NCI-H1694 treated with DMSO at 0.1 percent for 48 hours (cell line): ENCODE results near the gene PLEKHS1.

ENCODE experiments used
- DNase-seq: peaks from one replicate; lab custom pipeline; 2025; lab: John Stamatoyannopoulos, UW

Gene PLEKHS1

DNA sequence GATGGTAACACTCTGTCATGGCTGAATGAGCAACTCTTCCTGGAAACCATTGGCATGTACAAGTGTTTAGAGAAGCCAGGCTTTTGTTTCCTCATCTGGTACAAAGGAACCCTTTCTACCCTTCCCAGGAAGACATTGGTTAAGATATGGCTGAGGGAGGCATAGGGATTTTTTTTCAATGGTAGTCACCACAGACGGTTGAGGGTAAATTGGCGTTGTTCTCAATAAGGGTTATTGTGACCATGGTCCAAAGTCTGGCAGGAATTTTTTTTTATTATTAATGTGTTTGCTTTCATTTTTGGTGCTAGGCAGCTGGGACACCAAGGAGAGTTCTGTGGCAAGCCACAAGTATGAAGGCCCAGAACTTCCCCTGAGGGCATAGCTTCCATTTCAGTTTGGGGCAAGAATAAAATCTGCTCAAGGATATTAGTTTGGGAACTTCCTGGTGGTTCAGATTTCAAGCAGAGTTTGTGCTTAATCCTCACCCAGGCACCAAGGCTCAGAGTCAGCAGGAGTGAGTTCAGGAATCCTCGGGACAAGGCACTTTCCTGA lies at the start of gene PLEKHS1:
Gene PLEKHS1 (plus strand): TSS at position 502 of the 552 bp plus-strand sequence. CDS start 3,596 bp downstream, outside the sequence.
- no peak for DNase-seq

DNA sequence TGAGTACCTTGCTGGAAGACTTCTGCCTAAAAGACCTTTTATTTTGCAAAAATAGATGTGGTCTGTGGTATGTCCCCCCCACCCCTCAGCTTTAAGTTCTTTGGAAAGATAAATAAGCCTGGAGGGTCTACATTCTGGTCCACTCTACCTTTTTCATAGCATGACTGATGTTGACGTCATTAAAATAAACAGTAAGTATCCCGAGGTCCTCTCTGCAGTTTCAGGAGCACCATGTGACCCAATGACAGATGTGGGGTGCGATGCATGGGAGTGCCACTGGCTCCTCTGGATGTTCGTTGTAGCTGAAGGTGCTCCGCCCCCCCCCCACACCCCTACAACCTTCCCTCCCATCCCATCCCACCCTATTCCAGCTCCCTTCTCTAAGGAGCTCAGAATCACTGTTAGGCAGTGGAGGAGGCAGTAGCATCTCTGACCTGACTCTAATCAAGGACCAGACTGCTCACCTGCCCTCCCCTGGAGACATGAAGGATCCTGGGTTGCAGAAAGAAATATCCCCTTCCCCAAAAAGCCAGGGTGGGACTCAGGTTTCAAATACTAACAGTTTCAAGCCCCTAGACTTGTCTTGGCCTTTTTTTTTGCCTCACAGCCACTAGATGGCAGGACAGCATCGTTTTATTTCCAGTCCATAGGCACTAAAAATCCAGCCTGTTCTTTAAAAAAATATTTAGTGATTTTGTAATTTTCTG lies 46.7 kb upstream of the PLEKHS1 start:
- DNase-seq, result peak; percentile 40

DNA sequence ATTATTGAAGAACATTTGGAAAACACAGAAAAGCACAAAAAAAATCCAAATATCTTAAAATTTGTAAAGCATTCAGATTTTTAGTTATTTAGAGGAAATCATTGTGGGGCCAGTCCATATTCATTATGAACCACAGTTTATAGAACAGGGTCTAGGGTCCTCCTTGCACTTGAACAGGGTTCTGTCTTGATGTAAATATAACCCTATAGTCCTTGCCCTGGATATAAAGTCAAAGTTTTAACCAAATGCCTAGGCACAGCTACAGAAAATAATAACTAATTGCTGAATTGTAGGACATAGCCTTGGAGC lies 46.2 kb upstream of the PLEKHS1 start:
- no peak for DNase-seq

DNA sequence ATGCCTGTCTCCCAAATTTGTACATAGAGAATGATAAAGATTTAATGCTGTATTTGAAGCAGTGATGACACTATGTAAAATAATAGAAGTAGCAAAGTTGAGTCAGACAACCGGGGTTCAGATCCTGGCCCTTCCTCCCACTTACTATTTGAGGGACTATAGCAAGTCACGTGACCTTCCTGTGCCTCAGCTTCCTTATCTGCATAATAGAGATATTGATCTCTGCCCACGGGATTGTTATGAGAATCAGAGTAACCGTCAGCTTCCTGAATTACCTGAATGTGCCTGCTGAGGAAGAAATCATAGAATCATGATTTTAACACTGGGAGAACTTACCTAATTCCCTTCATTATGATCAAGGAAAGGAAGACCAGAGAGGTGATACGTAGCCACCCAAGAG lies 44.9 kb upstream of the PLEKHS1 start:
- DNase-seq, result no peak

DNA sequence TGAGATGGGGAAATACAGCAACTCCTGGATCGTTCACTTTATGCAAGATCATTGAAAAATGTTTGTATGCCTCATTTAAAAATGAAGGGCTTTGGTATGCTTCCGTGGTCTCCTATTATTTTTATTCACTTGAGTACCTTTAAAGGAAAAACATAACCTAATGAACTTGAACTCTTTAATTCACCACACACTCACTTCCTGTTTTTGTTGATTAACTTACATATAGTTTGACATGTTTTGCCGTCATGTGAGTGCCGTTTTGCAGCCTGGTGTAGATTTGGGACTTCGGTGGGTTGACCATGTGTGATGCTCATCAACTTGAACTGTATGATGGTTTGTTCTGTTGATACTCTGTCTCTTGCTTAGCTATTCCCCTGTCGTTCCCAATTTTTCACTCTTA lies 42.8 kb upstream of the PLEKHS1 start:
- DNase-seq, result no peak

DNA sequence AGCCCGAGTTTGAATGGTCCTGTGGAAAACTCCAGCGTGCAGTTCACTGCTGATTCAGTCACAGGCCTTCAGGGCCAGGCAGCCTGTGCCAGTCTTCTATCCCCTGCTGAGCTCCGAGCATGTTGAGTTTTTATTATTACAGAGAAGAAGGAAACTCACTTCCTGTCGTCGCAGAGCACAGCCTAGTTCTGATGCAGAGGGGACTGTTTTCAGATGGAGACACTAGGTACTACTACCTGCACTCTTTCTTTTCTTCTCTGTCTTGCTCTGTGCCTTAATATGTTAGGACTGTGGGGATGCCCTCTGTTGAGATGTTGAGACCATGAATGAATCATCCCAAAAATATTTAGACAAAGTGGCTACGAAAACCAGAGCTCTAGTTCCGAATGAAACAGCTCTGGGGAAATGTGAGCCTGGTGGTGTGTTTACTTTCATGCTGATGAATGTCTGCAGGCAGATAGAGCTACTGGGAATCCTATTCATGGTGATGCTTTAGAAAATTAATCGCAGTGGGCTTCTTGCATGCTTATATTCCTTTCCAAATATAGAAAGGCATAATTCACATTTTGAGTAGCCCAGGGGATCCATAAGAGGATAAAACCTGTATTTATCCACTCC lies 42.2 kb upstream of the PLEKHS1 start:
- no peak for DNase-seq

DNA sequence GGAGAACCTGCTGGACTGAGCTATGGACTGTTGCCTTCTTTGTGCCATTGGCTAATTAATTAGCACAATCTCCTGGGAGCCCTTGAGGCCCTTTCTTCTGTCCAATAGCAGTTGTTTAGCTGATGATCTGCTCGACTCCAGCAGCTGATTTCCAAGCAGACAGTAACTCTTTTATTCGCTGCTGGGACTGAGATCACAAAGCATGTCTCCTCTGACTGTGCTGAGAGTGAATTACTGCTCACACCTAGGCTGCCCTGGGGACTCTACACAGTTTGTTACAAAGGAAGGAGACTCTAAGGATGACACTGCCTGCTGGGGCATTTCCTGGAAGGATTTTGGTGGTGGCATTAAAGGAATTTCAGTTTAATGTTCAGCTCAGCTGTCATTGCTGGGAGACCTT lies 40.3 kb upstream of the PLEKHS1 start:
- DNase-seq, result no peak

DNA sequence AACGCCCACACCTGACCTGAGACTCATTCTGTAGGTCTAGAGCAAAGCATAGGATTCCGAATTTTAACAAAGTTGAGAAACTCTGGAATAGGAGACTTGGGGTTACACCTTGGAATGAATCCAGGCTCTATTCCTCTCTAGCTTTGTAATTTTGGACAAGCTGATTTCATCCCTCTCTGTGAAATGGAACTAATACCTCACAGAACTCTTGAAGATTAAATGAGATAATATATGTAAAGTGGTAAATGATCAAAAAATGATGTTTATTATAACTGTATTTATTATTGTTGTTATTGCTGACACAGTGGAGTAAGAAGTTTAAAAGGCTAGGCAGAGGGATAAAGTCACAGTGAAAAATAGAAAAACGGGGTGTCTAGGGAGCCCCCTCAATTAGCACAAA lies 39.5 kb upstream of the PLEKHS1 start:
- no peak for DNase-seq

DNA sequence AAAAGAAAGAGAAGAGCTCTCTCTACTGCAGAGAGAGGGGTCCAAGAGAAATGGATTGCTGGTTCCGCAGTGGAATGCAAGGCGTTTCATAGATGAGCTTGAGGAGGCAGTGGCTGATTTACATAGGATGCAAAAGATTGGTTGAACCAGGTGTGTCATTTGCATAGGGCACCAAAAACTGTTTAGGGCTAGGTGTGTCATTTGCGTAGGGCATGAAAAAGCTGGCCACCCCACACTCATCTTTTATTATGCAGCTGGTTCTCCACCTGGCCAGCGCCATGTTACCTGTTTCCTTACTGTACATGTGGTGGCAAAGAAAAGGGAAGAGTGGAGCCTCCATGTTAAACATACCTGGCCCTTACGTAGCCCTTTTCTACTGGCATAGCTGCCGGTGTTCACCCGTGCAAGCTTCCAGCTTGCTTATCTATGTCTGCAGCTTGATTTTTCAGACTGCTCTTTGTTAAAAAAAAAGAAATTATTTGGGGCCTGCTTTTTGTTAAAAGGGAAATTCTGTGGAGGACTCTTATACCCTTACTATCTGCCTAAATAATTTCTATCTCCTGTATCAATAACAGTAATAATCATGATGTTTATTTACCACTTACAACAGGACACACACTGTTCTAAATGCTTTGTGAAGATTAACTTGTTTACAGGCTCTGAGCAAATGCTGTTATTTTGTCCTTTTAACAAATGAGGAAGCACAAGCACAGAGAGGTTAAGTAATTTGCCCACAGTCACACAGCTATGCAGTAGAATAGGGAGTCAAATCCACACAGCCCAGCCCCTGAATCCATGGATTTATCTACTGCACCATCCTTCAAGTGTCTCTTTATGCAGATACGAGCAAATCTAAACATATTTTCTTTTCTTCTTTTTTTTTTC lies 38.5 kb upstream of the PLEKHS1 start:
- DNase-seq, result no peak

DNA sequence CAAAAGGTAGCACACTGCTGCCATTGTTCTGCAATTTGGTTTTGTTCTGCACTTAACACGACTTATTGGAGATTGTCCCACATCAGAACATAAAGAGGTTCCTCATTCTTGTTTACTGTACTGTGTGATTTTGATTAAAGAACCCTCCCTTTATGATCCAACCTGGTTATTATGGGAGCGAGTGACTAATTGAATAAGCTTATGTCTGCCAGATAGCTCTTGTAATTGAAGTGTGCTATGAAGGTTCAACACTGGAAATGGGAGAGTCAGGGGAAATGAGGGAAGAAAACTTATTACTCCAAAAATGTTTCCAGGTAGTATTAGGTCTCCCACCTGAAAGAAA lies 37.9 kb upstream of the PLEKHS1 start:
- DNase-seq, result no peak

DNA sequence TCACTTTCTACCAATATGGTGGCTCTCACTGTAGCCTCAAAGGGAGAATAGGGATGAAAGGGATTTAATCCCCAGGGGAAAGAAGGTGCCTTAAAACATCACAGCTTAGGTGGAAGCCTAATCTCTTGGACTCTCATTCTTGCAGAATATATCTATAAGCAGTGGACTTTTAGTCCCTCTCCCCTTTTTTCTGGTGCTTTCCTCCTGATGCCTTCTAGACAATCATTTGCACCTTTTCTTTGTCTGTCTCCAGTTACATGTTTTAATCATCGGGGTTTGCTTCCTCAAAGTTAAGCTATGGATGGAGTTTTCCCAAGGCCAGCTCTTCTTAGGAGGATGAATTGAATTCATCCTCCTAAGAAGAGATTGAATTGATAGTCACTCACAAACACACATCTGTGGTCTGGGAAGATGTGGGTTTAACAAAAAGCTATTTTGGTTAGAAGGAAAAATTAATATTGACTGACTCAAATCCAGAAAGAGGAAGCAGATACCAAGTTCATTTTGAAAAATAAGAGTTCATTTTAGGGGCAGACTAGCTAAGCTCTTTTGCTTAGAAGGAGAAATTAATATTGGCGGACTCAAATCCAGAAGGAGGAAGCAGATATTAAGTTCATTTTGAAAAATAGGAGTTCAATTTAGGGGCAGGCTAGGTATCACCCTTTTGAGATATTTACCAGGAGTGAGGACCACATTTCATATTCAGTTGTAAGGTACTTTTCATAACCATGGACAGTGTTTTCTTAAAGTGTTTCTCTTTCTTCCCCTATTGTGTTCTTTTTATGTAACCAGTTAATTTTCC lies 35.2 kb upstream of the PLEKHS1 start:
- DNase-seq, result no peak

DNA sequence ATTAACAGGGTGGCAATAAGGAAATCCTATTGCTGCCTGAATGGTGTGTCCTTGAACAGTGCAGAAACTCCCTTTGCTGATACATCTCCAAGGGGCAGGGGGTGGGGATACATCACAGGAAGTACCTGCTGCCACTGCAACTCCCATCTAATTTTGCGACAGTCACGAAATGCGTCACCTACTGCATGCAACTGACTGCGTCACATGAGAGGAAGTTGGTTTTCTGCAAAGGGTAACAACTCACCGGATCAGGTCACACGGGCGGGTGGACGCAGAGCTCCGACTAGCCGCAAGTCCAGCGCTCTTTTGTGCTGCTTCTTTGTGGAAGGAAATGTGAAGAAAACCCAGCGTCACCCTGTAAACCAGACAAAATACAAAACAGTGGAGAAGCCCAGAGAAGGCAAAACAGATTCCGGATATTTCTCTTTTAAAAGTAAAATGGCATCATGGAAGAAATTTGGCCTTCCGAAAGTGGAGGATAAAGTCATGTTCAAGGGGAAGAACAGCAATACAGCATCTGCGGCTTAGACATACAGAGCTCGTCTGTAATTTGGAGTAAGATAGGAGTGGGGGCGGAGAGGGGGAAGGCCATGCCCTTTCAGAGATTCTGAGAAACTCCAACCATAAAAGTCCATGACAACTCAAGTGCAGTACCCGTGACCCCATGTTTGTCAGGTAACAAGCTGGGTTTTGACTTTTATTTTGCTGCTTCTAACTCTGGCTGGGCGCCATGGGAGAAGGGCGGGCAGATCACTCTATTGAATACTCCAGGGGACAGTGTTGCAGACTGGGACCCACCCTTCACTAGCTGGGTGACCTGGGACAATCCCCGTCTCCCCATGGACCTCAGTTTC lies 32.3 kb upstream of the PLEKHS1 start:
- no peak for DNase-seq

DNA sequence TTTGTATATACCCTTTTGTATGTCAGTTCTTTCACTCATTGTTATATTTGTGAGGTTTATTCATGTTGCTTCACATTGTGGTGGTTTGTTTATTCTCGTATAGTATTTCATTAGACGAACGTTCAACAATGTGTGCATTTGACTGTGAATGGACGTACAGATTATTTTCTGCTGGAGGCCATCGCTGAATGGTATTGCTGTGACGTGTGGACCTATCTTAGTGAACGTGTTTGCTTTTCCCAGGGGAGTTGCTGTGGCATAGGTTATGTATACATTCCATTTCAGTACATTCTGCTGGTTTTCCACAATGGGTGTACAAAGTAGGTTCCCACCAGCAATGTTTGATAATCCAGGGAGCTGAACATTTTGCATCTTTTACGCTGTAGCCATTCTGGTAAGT lies 31.1 kb upstream of the PLEKHS1 start:
- no peak for DNase-seq

DNA sequence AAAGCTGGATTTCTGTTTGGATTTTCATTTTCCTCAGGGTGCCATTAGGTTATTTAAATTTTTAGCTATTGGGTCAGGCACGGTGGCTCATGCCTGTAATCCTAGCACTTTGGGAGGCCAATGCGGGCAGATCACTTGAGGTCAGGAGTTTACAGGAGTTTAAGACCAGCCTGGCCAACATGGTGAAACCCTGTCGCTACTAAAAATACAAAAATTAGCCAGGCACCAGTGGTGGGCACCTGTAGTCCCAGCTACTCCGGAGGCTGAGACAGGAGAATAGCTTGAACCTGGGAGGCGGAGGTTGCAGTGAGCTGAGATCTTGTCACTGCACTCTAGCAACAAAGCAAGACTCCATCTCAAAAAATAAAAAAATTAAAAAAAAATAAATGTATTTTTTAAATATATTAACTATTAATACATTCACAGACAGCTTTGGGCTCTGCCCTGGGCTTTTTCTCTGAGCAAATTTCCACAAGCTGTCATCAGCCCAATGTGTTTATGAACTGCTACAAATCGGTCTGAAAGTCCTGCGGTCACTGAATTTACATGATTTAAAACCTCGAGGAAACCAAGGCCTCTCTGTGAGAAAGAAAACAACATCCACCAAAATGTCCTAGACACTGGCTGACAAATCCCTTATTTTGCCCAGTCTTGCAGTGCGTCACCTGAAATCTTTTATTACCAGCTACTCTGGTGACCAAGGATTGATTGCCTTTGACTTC lies 19.2 kb upstream of the PLEKHS1 start:
- no peak for DNase-seq

DNA sequence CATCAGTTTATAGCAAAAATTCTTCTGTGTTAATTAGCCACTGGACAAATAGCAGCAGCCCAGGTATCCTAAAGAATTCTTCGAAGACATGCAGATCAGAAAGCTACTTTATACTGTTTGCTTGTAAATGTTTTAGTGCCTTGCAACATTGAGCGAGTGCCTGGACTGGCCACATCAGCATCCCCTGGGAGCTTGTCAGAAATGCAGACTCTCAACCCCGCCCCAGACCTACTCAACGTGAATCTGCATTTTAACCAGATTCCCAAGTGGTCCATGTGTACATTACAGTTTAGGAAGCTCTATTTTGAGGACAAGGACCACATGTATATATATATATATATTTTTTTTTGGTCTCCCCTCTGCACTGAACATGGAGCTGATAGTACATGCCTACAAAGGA lies 18.5 kb upstream of the PLEKHS1 start:
- no peak for DNase-seq

DNA sequence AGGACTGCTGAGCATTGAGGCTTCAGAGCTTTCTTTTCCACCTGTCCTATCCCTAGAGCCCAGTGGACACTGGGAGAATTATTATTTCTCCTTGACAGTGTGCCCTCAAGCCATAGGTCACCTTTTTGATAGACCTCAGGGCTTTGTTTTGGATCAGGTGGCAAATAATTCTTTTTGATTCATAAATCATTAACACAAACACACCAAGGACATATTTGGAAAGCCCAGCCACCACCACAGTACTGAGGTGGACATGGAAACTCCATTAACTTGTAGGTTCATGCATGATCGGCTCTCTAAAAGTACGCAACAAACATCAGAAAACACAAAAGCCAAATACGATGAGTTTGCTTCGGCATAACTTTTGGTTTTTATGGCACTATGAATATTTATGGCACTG lies 17.8 kb upstream of the PLEKHS1 start:
- DNase-seq, result no peak

DNA sequence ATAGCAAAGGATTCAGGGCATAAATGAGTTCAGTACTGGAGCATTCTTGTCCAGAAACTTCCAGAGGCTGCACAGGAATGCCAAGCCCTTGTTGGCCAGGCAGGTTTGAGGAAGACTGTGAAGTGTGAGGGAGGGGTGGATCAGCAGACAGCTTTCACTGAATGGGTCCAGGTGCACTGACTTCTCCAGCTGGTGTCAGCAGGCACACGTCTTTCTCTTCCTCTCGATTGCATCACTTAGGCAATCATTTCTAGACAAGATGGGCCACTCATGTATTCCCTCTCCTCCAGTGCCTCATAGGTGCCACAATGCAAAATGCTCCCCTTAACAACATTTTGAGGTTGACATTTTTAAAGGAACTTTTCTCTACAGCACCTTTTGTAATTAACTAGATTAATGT lies 15.6 kb upstream of the PLEKHS1 start:
- DNase-seq, result no peak

DNA sequence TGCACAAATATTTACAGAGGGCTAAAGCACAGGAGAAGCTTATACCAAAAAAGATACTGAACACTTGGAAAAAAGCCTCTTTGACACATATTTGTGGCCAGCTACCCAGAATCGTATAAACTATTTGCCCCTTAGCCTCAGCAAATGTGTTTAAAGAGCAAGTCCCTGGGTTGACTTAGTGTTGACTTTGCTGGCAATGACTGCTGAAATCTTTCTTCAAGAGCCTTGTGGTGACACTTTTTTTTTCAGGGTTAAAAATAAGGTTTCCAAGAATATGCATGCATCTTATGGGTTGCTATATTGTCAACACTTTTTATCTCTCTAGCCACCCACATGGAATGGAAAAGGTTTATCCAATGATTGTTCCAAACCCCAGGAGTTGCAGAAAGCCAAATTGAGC lies 14.9 kb upstream of the PLEKHS1 start:
- no peak for DNase-seq

DNA sequence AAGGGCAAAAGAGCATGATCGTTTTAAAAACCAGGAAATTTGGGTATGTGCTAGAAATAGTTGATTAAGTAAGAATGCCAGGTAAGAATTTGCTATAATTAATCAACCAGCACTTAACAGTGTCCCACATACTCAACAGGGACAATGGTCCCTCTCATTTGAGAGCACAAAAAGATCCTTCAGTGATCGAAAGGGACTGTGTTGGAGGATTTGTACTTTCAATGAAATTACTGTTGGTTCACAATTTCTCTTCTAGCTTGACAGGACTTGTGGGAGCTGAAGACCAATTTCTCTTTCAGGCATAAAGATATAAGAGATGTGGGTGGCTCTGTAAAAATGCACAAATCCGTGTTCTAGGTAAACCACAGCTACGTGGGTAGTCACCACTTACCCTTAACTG lies 12.5 kb upstream of the PLEKHS1 start:
- no peak for DNase-seq

DNA sequence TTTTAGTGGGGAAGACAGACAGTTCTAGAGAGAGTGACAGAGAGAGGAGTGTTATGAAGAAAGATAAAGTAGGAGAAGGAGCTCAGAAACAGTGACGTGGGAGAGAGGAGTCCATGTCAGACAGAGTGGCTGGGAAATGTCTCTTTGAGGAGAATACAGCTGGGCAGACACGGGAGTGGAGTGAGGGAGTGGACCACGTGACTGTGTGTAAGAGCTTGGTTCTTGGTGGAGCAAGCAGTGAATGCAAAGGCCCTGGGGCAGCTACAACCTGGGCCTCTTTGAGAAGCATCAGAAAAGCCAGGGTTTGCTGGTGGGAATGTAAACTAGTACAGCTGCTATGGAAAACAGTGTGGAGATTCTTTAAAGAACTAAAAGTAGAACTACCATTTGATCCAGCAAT lies 11.9 kb upstream of the PLEKHS1 start:
- no peak for DNase-seq

DNA sequence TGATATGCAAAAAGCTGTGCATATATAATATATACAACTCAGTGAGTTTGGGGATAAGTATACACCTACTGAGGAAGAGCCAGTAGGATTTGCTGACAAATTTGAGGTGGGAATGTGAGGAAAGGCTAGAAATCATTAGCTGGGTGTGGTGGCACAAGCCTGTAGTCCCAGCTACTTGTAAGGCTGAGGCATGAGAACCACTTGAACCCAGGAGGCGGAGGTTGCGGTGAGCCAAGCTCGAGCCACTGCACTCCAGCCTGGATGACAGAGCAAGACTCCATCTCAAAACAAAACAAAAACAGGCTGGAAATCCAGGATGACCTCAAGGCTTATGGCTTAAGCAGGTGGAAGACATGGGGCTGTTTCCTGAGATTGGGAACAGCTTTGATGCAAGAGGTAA lies 10.6 kb upstream of the PLEKHS1 start:
- no peak for DNase-seq
